SHP77 (cell line): ENCODE data around the gene VENTX.

Source experiments
- DNase-seq, 2 experiments: peaks; one replicate each; lab custom pipeline; 2025; lab: John Stamatoyannopoulos, UW

Gene VENTX

GRCh38 chr10:133271521-133272300 lies 34.1 kb downstream of the VENTX start:
- DNase-seq: no peak

- DNase-seq: no peak
Measured at GRCh38 chr10:133272301-133272963, 34.8 kb downstream of the VENTX start.

GRCh38 chr10:133272964-133273420 lies 35.3 kb downstream of the VENTX start:
- DNase-seq: no peak

- no peak for DNase-seq
Measured at GRCh38 chr10:133273534-133274143, 36.0 kb downstream of the VENTX start.

GRCh38 chr10:133274751-133275683 lies 37.4 kb downstream of the VENTX start:
- DNase-seq: no peak

- DNase-seq: no peak
Measured at GRCh38 chr10:133275684-133276092, 38.0 kb downstream of the VENTX start.

- no peak for DNase-seq
Measured at GRCh38 chr10:133276100-133276434, 38.4 kb downstream of the VENTX start.

- DNase-seq: no peak
Measured at GRCh38 chr10:133276435-133277201, 39.0 kb downstream of the VENTX start, which contains the start of gene ADAM8. Gene ADAM8, minus strand, starts transcription at chr10:133276868. Its CDS starts 51 bp downstream, at chr10:133276817.

- no peak for DNase-seq
Measured at GRCh38 chr10:133277277-133277992, 39.8 kb downstream of the VENTX start.

GRCh38 chr10:133277993-133278576 lies 40.4 kb downstream of the VENTX start:
- DNase-seq: no peak

- DNase-seq: no peak
Measured at GRCh38 chr10:133278577-133279265, 41.1 kb downstream of the VENTX start.

- no peak for DNase-seq
Measured at GRCh38 chr10:133279326-133280226, 41.9 kb downstream of the VENTX start.

- DNase-seq: no peak
Measured at GRCh38 chr10:133280391-133281059, 42.9 kb downstream of the VENTX start.

GRCh38 chr10:133281084-133281483 lies 43.4 kb downstream of the VENTX start:
- DNase-seq: no peak

GRCh38 chr10:133281628-133282372 lies 44.1 kb downstream of the VENTX start:
- no peak for DNase-seq

GRCh38 chr10:133282846-133283390 lies 45.3 kb downstream of the VENTX start:
- no peak for DNase-seq

- no peak for DNase-seq
Measured at GRCh38 chr10:133283931-133284330, 46.3 kb downstream of the VENTX start.
